Ovary (tissue), 3 donors: ENCODE results near the gene STAT1.

ENCODE experiments used
- EP300 ChIP-seq: sonication (generic); formaldehyde crosslinking; IDR thresholded peaks from one replicate; pipeline ENCODE4 v1.6.1; 2017; ENCODE audit warnings: antibody characterized with exemption
- POLR2A ChIP-seq: fragments of 450-650 bp; IDR thresholded peaks from one replicate; pipeline ENCODE4 v1.6.1; 2017; ENCODE audit warnings: antibody characterized with exemption, mild to moderate bottlenecking, moderate library complexity
- TF ChIP-seq, protein P1 (sequence below), 3 donors: fragments of 450-650 bp in 2 of 3; fragments of 200-600 bp in 1 of 3; IDR thresholded peaks; one replicate each; pipeline versions ENCODE4 v1.5.1 to v1.8.0; 2016 to 2022; ENCODE audit warnings: antibody characterized with exemption in 3 of 3, mild to moderate bottlenecking in 1 of 3
- donor health status: DM: no; HTN: no; CAD: no.

DNA sequence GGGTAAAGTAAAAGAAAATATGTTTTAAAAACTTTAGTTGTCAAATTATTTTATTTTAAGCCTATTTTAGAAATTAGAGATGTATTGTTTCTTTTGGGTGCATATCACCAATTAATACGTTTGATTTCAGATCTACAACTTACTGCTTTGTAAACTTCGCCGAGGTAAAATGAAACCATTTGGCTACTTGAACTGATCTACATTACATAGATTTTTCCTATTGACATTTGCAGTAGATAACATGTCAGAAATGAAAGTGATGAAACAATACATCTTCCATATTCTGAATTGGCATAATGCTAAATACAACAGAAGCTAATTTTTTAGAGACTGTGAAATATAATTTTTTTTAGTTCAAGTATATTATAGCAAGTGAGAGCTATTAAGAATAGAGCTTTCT is 93.9 kb downstream of the STAT1 start:
- TF ChIP-seq POLR2A = no peak
- TF ChIP-seq, protein P1, sequence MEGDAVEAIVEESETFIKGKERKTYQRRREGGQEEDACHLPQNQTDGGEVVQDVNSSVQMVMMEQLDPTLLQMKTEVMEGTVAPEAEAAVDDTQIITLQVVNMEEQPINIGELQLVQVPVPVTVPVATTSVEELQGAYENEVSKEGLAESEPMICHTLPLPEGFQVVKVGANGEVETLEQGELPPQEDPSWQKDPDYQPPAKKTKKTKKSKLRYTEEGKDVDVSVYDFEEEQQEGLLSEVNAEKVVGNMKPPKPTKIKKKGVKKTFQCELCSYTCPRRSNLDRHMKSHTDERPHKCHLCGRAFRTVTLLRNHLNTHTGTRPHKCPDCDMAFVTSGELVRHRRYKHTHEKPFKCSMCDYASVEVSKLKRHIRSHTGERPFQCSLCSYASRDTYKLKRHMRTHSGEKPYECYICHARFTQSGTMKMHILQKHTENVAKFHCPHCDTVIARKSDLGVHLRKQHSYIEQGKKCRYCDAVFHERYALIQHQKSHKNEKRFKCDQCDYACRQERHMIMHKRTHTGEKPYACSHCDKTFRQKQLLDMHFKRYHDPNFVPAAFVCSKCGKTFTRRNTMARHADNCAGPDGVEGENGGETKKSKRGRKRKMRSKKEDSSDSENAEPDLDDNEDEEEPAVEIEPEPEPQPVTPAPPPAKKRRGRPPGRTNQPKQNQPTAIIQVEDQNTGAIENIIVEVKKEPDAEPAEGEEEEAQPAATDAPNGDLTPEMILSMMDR (IDR thresholded peaks at IDR 0.05) = no peak
- no peak for TF ChIP-seq EP300
